Loucy (cell line): ENCODE results near the gene FNDC7.

Source experiments
- EZH2phosphoT487 ChIP-seq: fragments of 200-600 bp; IDR thresholded peaks from 2 replicates; pipeline ENCODE4 v1.6.1; 2018; ENCODE audit warnings: antibody characterized with exemption, mild to moderate bottlenecking, moderate library complexity, borderline replicate concordance
- TF ChIP-seq, protein P1 (sequence below): fragments of 200-600 bp; sonication (generic); conservative IDR thresholded peaks from 2 replicates; pipeline ENCODE4 v1.5.1; 2014; ENCODE audit warnings: mild to moderate bottlenecking, antibody characterized with exemption, low read length

GRCh38 chr1:108663074-108663473 lies 49.6 kb upstream of the FNDC7 start:
- TF ChIP-seq, protein P1, sequence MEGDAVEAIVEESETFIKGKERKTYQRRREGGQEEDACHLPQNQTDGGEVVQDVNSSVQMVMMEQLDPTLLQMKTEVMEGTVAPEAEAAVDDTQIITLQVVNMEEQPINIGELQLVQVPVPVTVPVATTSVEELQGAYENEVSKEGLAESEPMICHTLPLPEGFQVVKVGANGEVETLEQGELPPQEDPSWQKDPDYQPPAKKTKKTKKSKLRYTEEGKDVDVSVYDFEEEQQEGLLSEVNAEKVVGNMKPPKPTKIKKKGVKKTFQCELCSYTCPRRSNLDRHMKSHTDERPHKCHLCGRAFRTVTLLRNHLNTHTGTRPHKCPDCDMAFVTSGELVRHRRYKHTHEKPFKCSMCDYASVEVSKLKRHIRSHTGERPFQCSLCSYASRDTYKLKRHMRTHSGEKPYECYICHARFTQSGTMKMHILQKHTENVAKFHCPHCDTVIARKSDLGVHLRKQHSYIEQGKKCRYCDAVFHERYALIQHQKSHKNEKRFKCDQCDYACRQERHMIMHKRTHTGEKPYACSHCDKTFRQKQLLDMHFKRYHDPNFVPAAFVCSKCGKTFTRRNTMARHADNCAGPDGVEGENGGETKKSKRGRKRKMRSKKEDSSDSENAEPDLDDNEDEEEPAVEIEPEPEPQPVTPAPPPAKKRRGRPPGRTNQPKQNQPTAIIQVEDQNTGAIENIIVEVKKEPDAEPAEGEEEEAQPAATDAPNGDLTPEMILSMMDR: no peak
- no peak for TF ChIP-seq EZH2phosphoT487
